K562 (cell line): ENCODE data around the gene THAP11. TPM values are rescaled to one million over a fixed set of nuclear protein-coding genes. Genes with fewer than 3 reads are reported as not detected.

Experiments used
- AFF1 ChIP-seq, 2 experiments: fragments of 450-650 bp; IDR thresholded peaks; 2 replicates each; pipeline ENCODE4 v1.6.1; 2018; ENCODE audit warnings: mild to moderate bottlenecking in 2 of 2, low read depth in 1 of 2; ENCODE audit not compliant: partially characterized antibody in 2 of 2
- ATF3 ChIP-seq, 2 experiments: fragments of 450-650 bp in 1 of 2; sonication (generic) in 1 of 2; formaldehyde crosslinking in 1 of 2; IDR thresholded peaks in 1 of 2; conservative IDR thresholded peaks in 1 of 2; 2 replicates each; pipeline versions ENCODE4 v1.6.1 to v1.8.1; 2016 to 2023; ENCODE audit warnings: mild to moderate bottlenecking in 2 of 2, moderate library complexity in 2 of 2, inconsistent platforms in 1 of 2, missing genetic modification reagents in 1 of 2
- BDP1 ChIP-seq: IDR thresholded peaks from 3 replicates; pipeline ENCODE4 v1.6.1; 2011; ENCODE audit not compliant: insufficient read length, insufficient read depth
- E2F8 ChIP-seq: fragments of 450-650 bp; IDR thresholded peaks from 2 replicates; pipeline ENCODE4 v1.7.1; 2018; ENCODE audit warnings: mild to moderate bottlenecking, low read depth; ENCODE audit not compliant: partially characterized antibody
- ETS2 ChIP-seq: IDR thresholded peaks from 2 replicates; pipeline ENCODE4 v1.6.1; 2016; ENCODE audit warnings: borderline replicate concordance, missing genetic modification characterization, mild to moderate bottlenecking, moderate library complexity, missing compliant biosample characterization; ENCODE audit not compliant: poor library complexity, severe bottlenecking
- EZH2 ChIP-seq: IDR thresholded peaks from 2 replicates; pipeline ENCODE4 v1.6.1; 2012; ENCODE audit warnings: low read depth, mild to moderate bottlenecking, inconsistent platforms, low read length, borderline replicate concordance
- GMEB1 ChIP-seq: fragments of 250-450 bp; sonication (Bioruptor Pico); IDR thresholded peaks from 2 replicates; pipeline ENCODE4 v1.4.0; 2020; ENCODE audit warnings: mild to moderate bottlenecking
- SIN3A ChIP-seq, 2 experiments: fragments of 150-350 bp in 1 of 2; IDR thresholded peaks; 2 replicates each; pipeline ENCODE4 v1.6.1; 2011 to 2016; ENCODE audit warnings: borderline replicate concordance in 2 of 2, low read depth in 2 of 2, low read length in 2 of 2, mild to moderate bottlenecking in 2 of 2, moderate library complexity in 2 of 2; ENCODE audit not compliant: control insufficient read depth in 1 of 2
- SMARCA5 ChIP-seq: fragments of 450-650 bp; IDR thresholded peaks from 2 replicates; pipeline ENCODE4 v1.6.1; 2016
- TCF7 ChIP-seq: sonication (generic); IDR thresholded peaks from 2 replicates; pipeline ENCODE4 v1.6.1; 2016; ENCODE audit warnings: antibody characterized with exemption, borderline replicate concordance
- ZBTB12 ChIP-seq: fragments of 250-450 bp; sonication (Bioruptor Pico); IDR thresholded peaks from 2 replicates; pipeline ENCODE4 v1.4.0; 2020
- ZNF217 ChIP-seq: sonication (generic); formaldehyde crosslinking; IDR thresholded peaks from 2 replicates; pipeline ENCODE4 v1.8.0; 2022; ENCODE audit warnings: mild to moderate bottlenecking, missing genetic modification reagents
- ZNF253 ChIP-seq: fragments of 250-450 bp; sonication (Bioruptor Pico); conservative IDR thresholded peaks from 2 replicates; pipeline ENCODE4 v1.6.1; 2021; ENCODE audit warnings: mild to moderate bottlenecking
- ZNF41 ChIP-seq: fragments of 250-450 bp; sonication (Bioruptor Pico); conservative IDR thresholded peaks from 2 replicates; pipeline ENCODE4 v1.4.0; 2020; ENCODE audit warnings: mild to moderate bottlenecking
- ZNF431 ChIP-seq: sonication (generic); formaldehyde crosslinking; IDR thresholded peaks from 2 replicates; pipeline ENCODE4 v1.8.0; 2022; ENCODE audit warnings: mild to moderate bottlenecking, missing genetic modification reagents
- polyA plus RNA-seq, 8 experiments: library from polyadenylated mRNA; depleted of rRNA in 4 of 8; stranded (reverse) in 5 of 8; unstranded in 3 of 8; fragments of >200 nt; fragmentation: Nextera tagmentation in 2 of 8; fragmentation: Illumina TruSeq in 1 of 8; extraction: Ambion mirVana in 2 of 8; extraction: Trizol in 1 of 8; gene quantifications; 2 replicates each; pipeline versions ENCODE4 v1.2.1 to v1.2.3, GENCODE V29; 2011 to 2014; ENCODE audit warnings: inconsistent platforms in 1 of 8, missing spikeins in 1 of 8
- total RNA-seq, 7 experiments: library from RNA; depleted of rRNA in 6 of 7; stranded (reverse); fragments of >200 nt in 6 of 7; fragmentation: Illumina TruSeq in 2 of 7; extraction: Trizol in 2 of 7; gene quantifications; 2 replicates each; pipeline versions ENCODE4 v1.2.1 to v1.2.3, GENCODE V29; 2011 to 2021; ENCODE audit warnings: low replicate concordance in 1 of 7

The THAP11 gene
- total and polyA plus RNA-seq, 9 of the 15 experiments (the other 6 are each of a cell fraction or from before 2014, with no cell fraction given): 2.4 to 31.6 (median 21.4) TPM

GRCh38 chr16:67806428-67807147 lies 35.5 kb upstream of the THAP11 start, which contains the start of the genes RANBP10 and TSNAXIP1 (continued):
- TF ChIP-seq ATF3 (IDR thresholded peaks at IDR 0.05) (peak; percentile 30; the same call in 1 of the 2 replicates), ATF3 (CRISPR knock-in tag; conservative IDR thresholded peaks at IDR 0.05) (no peak), SMARCA5 (no peak), ZNF41 (CRISPR knock-in tag) (no peak), ZNF431 (CRISPR knock-in tag) (no peak), SIN3A (IDR thresholded peaks at IDR 0.05; ENCODE audit: borderline replicate concordance in 2 of 2, control insufficient read depth in 1 of 2, low read depth in 2 of 2, low read length in 2 of 2) (peak in 1 of 2 experiments; percentile 87; a peak in 1 of 4 replicates), E2F8 (no peak), ZNF253 (CRISPR knock-in tag) (no peak), ZNF217 (no peak), ETS2 (tag) (no peak), GMEB1 (CRISPR knock-in tag) (no peak), BDP1 (no peak), EZH2 (no peak), AFF1 (IDR thresholded peaks at IDR 0.05; ENCODE audit: low read depth in 1 of 2, partially characterized antibody in 2 of 2) (peak; percentile 87 to 100), TCF7 (0 out of 2 replicates have a peak, but pooled peaks have one; percentile 1), ZBTB12 (CRISPR knock-in tag) (peak; percentile 67; the same call in 1 of the 2 replicates)
